D721Med (cell line): ENCODE data around the gene WFIKKN2.

ENCODE experiments used
- DNase-seq: peaks from one replicate; pipeline ENCODE4 v3.0.0; 2011; ENCODE audit warnings: low spot score; ENCODE audit not compliant: insufficient read length
- FAIRE-seq: peaks from 2 replicates; lab custom pipeline; 2011; peaks lifted over from hg19 to GRCh38; lab: Jason Lieb, UNC
- CTCF ChIP-seq: IDR thresholded peaks from 2 replicates; pipeline ENCODE4 v1.5.1; 2012; ENCODE audit warnings: mild to moderate bottlenecking, control low read depth; ENCODE audit not compliant: insufficient read depth; ENCODE audit errors: missing control alignments

The WFIKKN2 gene

DNA sequence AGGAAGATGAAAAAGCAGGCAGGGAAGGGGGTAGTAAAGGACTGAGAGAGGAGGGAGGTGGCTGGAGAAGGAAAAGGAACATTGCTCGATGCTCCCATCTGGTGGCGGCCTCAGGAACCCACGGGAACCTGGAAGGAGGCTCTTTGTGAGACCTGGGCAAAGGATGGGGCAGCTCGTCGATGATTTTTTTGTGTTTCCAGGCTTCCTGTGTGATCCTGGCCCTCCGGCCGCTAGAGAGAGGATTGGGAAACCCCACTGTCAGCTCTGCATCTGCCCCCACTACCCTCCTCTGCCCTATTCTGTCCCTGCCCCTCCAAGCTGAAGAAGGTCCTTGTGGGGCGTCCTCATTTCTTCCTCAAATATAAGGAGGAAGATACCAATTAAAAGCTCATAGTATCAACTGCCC lies 6.6 kb downstream of the WFIKKN2 start:
- peak; percentile 81 for DNase-seq
- TF ChIP-seq CTCF, result peak; percentile 95
- FAIRE-seq, result peak; percentile 51

DNA sequence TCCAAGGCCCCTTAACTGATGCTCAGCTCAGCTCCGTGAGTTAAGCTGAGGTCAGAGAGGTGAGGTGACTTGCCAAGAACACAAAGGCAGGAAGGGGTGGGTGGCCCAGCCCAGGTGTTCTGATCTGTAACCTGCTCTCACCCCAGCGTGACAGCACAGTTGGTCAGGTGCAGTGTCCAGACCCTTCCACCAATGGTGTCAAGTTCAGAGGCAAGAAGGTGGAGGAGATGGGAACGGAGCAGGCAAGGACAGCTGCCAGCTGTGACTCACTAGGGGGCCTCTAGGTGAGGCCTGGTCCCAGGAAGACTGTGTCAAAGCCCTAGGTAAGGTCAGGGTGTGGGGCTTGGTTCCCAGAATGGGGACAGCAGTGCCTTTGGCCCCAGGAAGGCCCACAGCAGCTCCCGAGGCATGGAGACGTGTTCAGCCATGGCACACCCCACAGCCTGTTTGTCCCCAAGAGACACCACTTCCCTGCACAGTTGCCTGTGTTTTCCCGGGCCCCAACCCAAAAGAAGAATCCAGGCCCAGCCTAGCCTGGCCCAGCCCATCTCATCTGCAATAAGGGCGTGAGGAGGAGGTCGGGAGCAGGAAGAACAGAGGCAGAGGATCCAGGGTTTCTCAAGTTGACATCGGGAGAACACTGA lies 7.2 kb downstream of the WFIKKN2 start:
- FAIRE-seq, result no peak
- no peak for TF ChIP-seq CTCF
- no peak for DNase-seq

- TF ChIP-seq CTCF, result no peak
- DNase-seq, result no peak
These were observed 7.9 kb downstream of the WFIKKN2 start for GRCh38 chr17:50843150-50843905.

DNA sequence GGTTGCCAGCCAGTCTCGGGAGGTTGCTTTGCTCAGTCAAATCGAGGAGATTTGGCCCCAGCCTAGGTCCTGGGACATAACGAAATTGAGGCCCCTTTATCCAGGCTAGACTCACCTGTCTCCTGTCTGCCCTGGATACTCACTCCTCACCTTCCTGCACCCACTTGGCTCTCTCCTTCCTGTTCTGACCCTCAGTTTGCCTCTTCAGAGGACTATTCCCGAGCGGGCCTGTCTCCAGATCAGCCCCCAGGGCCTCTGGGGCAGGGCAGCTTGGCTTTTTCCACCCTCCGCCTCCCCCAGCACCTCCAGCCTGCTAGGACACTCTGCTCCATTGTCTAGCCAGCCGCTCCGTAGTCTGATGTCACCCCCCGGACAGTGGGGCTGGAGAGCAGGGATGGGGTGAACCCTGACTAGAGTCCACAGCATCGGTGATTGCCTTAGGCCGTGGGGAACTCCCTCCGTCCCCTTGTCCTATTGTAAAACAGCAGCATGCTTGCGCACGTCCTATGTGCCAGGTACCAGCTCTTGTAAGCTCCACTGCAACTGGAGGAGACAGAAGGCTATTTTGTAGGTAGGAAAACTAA lies 8.8 kb downstream of the WFIKKN2 start:
- FAIRE-seq, result no peak
- no peak for DNase-seq
- TF ChIP-seq CTCF, result no peak

More at GRCh38 chr17:50843150-50843905, 7.9 kb downstream of the WFIKKN2 start:
- FAIRE-seq, result no peak

GRCh38 chr17:50845240-50846147 lies 10.1 kb downstream of the WFIKKN2 start:
- TF ChIP-seq CTCF, result no peak
- FAIRE-seq, result no peak
- DNase-seq, result no peak

GRCh38 chr17:50847566-50847965 lies 12.2 kb downstream of the WFIKKN2 start:
- FAIRE-seq (no peak), DNase-seq (no peak)
- no peak for TF ChIP-seq CTCF
